Fibroblast of lung (primary cell): Measurements from ENCODE around the gene SMOC2. TPM values are rescaled to one million over a fixed set of nuclear protein-coding genes. Genes with fewer than 3 reads are reported as not detected.

Experiments used
- DNase-seq, 2 donors: peaks; one replicate each; pipeline versions ENCODE4 v3.0.0 to v3.0.0-alpha.2; 2010; ENCODE audit warnings: low read depth in 2 of 2
- H2AFZ ChIP-seq: 2 replicates; pipeline ENCODE4 v1.5.1; 2012; ENCODE audit warnings: low read length, control low read depth, inconsistent platforms
- H3K27ac ChIP-seq: 2 replicates; pipeline ENCODE4 v1.5.1; 2011; ENCODE audit warnings: low read length, control low read depth; ENCODE audit not compliant: insufficient read depth
- H3K27me3 ChIP-seq: 2 replicates; pipeline ENCODE4 v1.5.1; 2011; ENCODE audit warnings: mild to moderate bottlenecking, low read length; ENCODE audit not compliant: control insufficient read depth, insufficient read depth
- H3K36me3 ChIP-seq: 2 replicates; pipeline ENCODE4 v1.5.1; 2011; ENCODE audit warnings: low read length; ENCODE audit not compliant: control insufficient read depth, insufficient read depth
- H3K4me1 ChIP-seq: 2 replicates; pipeline ENCODE4 v1.5.1; 2011; ENCODE audit warnings: low read length; ENCODE audit not compliant: control insufficient read depth, insufficient read depth; ENCODE audit errors: extremely low read depth
- H3K4me2 ChIP-seq: 2 replicates; pipeline ENCODE4 v1.5.1; 2011; ENCODE audit warnings: low read length, control low read depth; ENCODE audit not compliant: insufficient read depth; ENCODE audit errors: extremely low read depth
- H3K4me3 ChIP-seq, 4 experiments: fragments of 200-600 bp in 1 of 4; sonication (generic) in 1 of 4; replicated peaks in 1 of 4; 2 replicates each; pipeline ENCODE4 v1.5.1; 2011 to 2016; ENCODE audit warnings: low read length in 4 of 4, low read depth in 3 of 4, mild to moderate bottlenecking in 3 of 4, control low read depth in 2 of 4, inconsistent platforms in 1 of 4, mixed read lengths in 1 of 4; ENCODE audit not compliant: insufficient read depth in 1 of 4; ENCODE audit errors: control extremely low read depth in 1 of 4
- H3K79me2 ChIP-seq: 2 replicates; pipeline ENCODE4 v1.5.1; 2012; ENCODE audit warnings: mild to moderate bottlenecking, low read length, inconsistent platforms; ENCODE audit not compliant: control insufficient read depth, insufficient read depth
- H3K9ac ChIP-seq: 2 replicates; pipeline ENCODE4 v1.5.1; 2011; ENCODE audit warnings: mild to moderate bottlenecking, low read length, control low read depth; ENCODE audit not compliant: insufficient read depth
- H3K9me3 ChIP-seq: 2 replicates; pipeline ENCODE4 v1.5.1; 2012; ENCODE audit warnings: low read depth, low read length; ENCODE audit not compliant: control insufficient read depth, insufficient read depth
- H4K20me1 ChIP-seq: 2 replicates; pipeline ENCODE4 v1.5.1; 2011; ENCODE audit warnings: low read length; ENCODE audit not compliant: control insufficient read depth, insufficient read depth; ENCODE audit errors: extremely low read depth
- CTCF ChIP-seq, 2 donors: IDR thresholded peaks in 1 of 2; conservative IDR thresholded peaks in 1 of 2; 1 replicate in 1 of 2; 2 replicates in 1 of 2; pipeline ENCODE4 v1.5.1; 2011 to 2012; ENCODE audit warnings: low read length in 2 of 2, control low read depth in 1 of 2, inconsistent platforms in 1 of 2, low read depth in 1 of 2, mild to moderate bottlenecking in 1 of 2
- EZH2 ChIP-seq: IDR thresholded peaks from 2 replicates; pipeline ENCODE4 v1.5.1; 2012; ENCODE audit warnings: low read length, control low read depth, mild to moderate bottlenecking; ENCODE audit errors: missing control alignments
- polyA plus RNA-seq, 2 donors: library from polyadenylated mRNA; depleted of rRNA in 1 of 2; stranded (reverse) in 1 of 2; unstranded in 1 of 2; fragments of >200 nt; gene quantifications; 2 replicates each; pipeline ENCODE4 v1.2.1, GENCODE V29; 2011 to 2012; ENCODE audit warnings: missing spikeins in 1 of 2
- total RNA-seq: library from RNA; depleted of rRNA; stranded (reverse); fragments of >200 nt; gene quantifications from 2 replicates; pipeline ENCODE4 v1.2.1, GENCODE V29; 2014

The SMOC2 gene
- total and polyA plus RNA-seq, 2 donors (not counting 1 experiment from before 2014, with no cell fraction given) = not detected

- no peaks in the 10 kb centered on the region for H3K4me1 ChIP-seq
- no peak overlapping the region for H3K9ac ChIP-seq
- no peak overlapping the region for H3K27ac ChIP-seq
- H3K9me3 ChIP-seq = no peaks in the 10 kb centered on the region
- no peak for DNase-seq
- H3K27me3 ChIP-seq = no peaks in the 10 kb centered on the region
- no peaks in the 10 kb centered on the region for H4K20me1 ChIP-seq
- H3K4me2 ChIP-seq = no peak overlapping the region
- H3K36me3 ChIP-seq = no peaks in the 10 kb centered on the region
- no peaks in the 10 kb centered on the region for H3K79me2 ChIP-seq
- no peak overlapping the region for H2AFZ ChIP-seq
- TF ChIP-seq EZH2 = no peak
- no peak for TF ChIP-seq CTCF (conservative IDR thresholded peaks at IDR 0.05 in 1 of 2, IDR thresholded peaks at IDR 0.05 in 1 of 2; ENCODE audit: low read depth in 1 of 2, low read length in 2 of 2)
- H3K4me3 ChIP-seq = no peak overlapping the region
Measured at GRCh38 chr6:168649209-168649608, 208.2 kb downstream of the SMOC2 start.

DNA sequence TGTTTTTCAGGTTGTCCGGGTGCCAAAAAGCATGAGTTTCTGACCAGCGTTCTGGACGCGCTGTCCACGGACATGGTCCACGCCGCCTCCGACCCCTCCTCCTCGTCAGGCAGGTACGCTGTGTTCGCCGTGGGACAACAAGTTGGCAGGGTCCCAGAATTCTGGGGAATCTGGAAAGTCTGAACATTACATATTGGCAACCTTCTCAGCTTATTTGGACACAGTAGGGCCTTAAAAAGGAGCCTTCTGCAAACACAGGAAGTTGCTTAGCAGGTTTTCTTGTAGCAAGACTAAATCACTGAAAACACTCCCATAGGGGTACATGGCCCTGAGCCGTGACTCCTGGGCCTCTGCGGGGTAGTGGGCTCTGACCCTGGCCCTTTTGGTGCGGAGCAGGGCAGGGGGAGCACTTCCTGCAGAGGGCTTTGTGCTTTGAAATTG is 209.7 kb downstream of the SMOC2 start:
- Histone ChIP-seq H3K36me3 (no peaks in the 10 kb centered on the region), H2AFZ (no peak overlapping the region), H3K79me2 (no peaks in the 10 kb centered on the region), H3K9me3 (no peaks in the 10 kb centered on the region), H3K4me1 (no peaks in the 10 kb centered on the region), H3K4me3 (no peak overlapping the region), H3K9ac (no peak overlapping the region), H3K4me2 (no peak overlapping the region), H3K27ac (no peak overlapping the region), H4K20me1 (no peaks in the 10 kb centered on the region), H3K27me3 (no peaks in the 10 kb centered on the region)
- TF ChIP-seq EZH2 (no peak), CTCF (conservative IDR thresholded peaks at IDR 0.05 in 1 of 2, IDR thresholded peaks at IDR 0.05 in 1 of 2; ENCODE audit: low read depth in 1 of 2, low read length in 2 of 2) (no peak)
- no peak for DNase-seq

- Histone ChIP-seq H3K9me3 (no peaks in the 10 kb centered on the region), H3K36me3 (no peaks in the 10 kb centered on the region), H2AFZ (no peak overlapping the region), H3K4me2 (no peak overlapping the region), H3K27me3 (no peaks in the 10 kb centered on the region), H3K4me1 (no peaks in the 10 kb centered on the region), H3K4me3 (no peak overlapping the region), H4K20me1 (no peaks in the 10 kb centered on the region), H3K9ac (no peak overlapping the region), H3K79me2 (no peaks in the 10 kb centered on the region), H3K27ac (no peak overlapping the region)
- DNase-seq = no peak
- TF ChIP-seq EZH2 (no peak), CTCF (conservative IDR thresholded peaks at IDR 0.05 in 1 of 2, IDR thresholded peaks at IDR 0.05 in 1 of 2; ENCODE audit: low read depth in 1 of 2, low read length in 2 of 2) (no peak)
Measured at GRCh38 chr6:168655462-168656152, 214.6 kb downstream of the SMOC2 start.
